Umbilical cord (tissue), 2 donors: ENCODE results near the gene PPP1R13B. TPM values are rescaled to one million over a fixed set of nuclear protein-coding genes. Genes with fewer than 3 reads are reported as not detected.
"Not testable (repeated sequence)": the region's sequence is repeated elsewhere in the genome, so short reads cannot be mapped to it uniquely, and the experiment has no call there.

Source experiments
- DNase-seq: peaks from one replicate; pipeline ENCODE4 v3.0.0-alpha.2; 2015; ENCODE audit warnings: low spot score
- total RNA-seq: library from RNA; depleted of rRNA; stranded (reverse); fragments of >200 nt; gene quantifications from one replicate; pipeline ENCODE4 v1.2.3, GENCODE V29; 2014; ENCODE audit warnings: low replicate concordance; ENCODE audit not compliant: insufficient read depth

The PPP1R13B gene, protein sequence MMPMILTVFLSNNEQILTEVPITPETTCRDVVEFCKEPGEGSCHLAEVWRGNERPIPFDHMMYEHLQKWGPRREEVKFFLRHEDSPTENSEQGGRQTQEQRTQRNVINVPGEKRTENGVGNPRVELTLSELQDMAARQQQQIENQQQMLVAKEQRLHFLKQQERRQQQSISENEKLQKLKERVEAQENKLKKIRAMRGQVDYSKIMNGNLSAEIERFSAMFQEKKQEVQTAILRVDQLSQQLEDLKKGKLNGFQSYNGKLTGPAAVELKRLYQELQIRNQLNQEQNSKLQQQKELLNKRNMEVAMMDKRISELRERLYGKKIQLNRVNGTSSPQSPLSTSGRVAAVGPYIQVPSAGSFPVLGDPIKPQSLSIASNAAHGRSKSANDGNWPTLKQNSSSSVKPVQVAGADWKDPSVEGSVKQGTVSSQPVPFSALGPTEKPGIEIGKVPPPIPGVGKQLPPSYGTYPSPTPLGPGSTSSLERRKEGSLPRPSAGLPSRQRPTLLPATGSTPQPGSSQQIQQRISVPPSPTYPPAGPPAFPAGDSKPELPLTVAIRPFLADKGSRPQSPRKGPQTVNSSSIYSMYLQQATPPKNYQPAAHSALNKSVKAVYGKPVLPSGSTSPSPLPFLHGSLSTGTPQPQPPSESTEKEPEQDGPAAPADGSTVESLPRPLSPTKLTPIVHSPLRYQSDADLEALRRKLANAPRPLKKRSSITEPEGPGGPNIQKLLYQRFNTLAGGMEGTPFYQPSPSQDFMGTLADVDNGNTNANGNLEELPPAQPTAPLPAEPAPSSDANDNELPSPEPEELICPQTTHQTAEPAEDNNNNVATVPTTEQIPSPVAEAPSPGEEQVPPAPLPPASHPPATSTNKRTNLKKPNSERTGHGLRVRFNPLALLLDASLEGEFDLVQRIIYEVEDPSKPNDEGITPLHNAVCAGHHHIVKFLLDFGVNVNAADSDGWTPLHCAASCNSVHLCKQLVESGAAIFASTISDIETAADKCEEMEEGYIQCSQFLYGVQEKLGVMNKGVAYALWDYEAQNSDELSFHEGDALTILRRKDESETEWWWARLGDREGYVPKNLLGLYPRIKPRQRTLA
- total RNA-seq = 3.4 TPM

DNA sequence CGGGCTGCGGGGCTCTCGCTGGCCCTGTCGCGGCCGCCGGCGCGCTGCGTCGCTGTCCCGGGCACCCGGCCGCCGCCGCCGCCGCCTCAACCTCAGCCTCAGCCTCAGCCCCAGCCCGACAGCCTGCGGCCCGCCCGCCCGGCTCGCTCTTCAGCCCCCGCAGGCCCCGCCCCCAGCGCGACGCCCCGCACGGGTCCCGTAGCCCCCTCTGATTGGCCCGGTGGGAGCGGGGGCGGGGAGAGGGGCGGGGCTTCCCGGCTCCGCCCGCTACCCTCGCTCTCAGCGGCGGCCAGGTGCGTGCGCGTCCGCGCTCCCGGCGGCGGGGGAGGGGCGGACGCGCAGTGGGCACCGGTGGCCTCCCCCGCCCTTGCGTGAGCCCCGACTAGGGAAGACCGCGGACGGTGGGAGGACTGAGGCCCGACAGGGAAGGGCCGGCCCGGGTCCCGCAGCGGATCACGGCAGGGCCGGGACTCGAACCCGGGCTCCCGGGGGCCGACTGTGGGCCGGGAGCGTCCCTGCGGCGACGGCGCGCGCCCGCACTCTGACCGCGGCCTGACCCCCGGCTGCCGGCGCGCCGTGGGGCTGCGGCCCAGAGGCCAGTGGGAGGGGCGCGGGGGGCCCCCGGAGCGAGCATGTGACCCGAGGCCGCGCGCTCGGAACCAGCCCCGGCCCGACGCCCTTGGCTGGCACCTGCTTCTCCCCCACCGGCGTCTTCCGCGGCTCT, at the start of gene PPP1R13B:
Gene PPP1R13B (minus strand): TSS at position 125 of the 724 bp plus-strand sequence. CDS start 268 bp downstream, outside the sequence.
- peak; percentile 90 for DNase-seq

DNA sequence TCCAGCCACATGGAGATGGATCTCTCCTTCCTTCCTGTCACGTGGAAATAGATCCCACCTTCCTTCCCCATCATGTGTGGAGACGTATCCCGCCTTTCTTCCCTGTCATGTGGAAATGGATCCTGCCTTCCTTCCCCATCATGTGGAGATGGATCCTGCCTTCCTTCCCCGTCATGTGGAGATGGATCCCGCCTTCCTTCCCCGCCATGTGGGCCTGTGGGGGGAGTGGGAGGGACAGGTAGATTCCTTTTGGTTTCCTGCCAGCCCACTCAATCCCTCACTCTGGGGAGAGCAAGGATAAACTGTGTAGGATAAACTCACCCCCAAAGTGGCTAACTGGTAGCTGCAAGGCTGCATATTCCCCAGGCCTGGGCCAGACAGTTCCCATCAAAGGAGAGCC, 49.2 kb upstream of the PPP1R13B start:
- no peak for DNase-seq

DNA sequence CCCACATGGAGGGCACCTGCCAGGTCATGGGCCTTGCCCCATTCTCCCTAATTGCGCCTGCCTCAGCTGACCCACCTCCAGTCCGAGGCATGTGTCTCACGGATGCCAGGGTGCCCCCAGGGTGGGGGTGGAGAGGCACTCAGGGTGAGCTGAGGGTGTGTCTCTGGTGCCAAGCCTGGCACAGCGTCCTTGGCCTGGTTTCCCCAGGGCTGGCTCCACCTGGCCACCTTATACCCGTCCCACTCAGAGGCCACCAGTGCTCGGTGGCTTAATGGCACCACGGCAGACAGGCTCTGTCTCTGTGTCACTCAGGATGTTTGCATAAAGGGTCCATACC, 47.3 kb upstream of the PPP1R13B start:
- no peak for DNase-seq

DNA sequence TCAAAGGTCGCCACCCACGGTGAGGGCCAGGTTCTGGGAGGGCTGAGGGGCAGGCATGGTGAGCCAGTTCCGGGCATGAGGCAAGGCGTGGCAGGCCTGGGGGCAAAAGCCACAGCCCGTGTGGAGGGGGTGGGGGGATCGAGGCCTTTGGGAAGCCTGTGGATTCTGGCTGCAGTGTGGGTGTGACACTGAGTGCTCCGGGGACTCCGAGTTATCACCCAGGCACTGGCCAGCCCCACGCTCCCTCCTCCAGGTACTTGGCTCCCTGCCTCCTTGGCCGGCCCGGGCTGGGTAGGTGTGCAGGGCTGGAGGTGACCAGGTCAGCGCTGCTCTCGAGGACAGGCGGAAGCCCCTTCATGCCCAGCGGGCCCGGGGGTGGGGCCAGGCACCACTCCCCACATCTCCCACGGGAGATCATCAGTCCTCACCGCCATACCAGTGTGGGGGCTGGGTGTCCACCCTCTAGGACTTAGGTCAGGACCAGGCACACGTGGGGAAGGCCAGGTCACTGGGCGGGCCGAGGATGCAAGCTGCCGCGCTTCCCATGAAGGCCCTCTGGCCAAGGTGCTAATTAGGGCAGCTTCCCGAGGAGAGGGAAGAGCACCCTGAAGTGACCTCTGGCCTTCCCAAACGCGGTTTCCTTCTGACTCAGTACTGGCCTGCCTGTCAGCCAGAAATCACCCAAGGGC, 46.8 kb upstream of the PPP1R13B start:
- no peak for DNase-seq

DNA sequence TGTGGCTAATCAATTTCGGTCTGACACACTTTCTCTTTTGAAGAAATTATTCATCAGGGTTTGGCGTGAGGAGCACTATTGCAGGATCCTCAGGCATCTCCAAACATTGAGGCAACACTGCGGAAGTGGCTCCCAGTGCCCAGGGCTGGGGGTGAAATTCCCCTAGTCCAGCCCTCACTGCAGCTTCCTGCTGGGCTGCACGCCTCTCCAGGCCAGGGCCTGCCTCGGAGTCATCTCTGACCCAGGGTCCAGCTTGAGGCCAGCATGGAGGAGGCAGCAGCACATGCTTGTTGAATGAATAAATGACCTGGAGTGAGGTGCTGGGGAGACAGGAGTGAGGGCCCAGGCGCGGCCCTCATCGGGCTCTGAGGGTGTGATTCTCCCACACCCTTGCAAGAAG, 44.9 kb upstream of the PPP1R13B start:
- DNase-seq = no peak

DNA sequence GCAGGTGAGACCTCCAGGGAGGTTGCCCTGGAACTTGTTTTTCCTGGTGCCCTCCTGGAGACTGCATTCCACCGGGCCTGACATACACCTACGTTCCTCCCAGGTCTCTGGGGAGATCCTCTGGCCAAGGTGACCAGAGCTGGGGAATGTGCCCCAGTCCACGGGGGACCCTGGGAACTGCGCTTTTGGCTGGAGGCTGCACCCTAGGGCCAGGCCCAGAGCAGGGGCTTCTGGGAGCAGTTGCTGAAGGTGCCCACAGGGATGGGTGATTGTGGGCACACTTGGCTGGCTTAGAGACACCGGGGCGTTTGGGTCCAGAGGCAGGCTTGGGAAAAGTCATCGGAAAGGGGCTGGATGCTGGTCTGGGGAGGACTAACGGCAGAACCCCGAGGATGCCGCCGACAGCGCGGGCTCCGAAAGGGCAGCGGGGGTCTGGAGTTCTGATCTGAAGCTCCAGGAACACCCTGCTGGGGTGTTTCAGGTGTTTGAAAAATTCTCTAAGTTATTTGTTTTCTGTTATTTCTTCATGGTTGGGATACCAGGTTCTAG, 44.4 kb upstream of the PPP1R13B start:
- no peak for DNase-seq

DNA sequence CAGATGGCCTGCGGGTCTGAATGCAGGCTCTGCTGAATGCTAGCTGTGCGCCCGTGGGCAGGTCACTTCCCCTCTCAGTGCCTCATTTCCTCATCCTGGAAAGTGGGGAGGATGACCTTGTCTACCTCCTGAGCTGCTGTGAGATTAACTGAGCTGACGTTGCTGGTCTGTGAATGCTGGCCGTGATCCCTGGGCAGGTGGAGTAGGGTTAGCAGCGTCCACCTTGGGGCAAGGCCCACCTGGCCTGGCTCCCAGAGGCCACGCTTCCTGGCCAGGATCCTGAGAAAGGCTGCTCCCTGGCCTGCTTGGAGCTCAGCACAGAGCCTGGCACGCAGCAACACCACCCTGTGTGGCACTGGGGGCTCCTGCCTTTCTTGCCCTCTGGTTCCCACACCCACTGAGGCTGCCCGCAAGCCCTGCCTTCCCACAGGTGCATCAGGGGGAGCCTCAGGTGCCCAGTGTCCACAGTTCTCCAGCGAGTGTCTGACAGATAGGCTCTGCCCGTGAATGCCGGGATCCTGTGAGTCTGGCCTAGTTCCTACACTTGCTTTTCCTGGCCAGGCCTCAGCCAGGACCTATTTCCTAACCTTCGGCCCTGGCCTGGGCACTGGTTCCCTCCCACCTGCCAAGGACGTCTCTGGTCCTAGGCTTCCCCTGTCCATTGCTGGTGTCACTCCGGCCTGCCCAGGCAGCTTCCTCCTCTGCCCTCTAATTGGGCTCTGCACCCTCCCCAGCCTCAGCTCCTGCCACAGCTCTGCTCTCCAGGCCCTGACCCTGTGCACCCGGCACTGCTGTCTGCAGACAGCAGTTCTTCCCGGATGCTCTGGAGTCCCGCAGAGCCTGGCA, 43.7 kb upstream of the PPP1R13B start:
- DNase-seq = no peak

DNA sequence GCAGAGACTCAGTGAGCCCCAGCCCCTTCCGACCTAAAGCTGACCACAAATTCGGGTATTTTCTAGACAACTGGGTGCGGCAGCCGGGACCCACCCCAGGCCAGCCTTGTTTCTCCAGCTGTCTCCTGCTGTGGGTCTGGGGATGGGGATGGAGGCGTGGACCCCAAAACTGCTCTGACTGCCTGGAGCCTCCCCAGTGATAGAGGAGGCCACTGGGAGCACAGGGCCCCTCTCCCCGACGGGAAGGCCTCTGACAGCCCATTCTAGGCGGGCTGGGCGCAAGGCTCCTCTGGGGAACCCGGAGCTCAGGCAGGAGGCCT, 42.6 kb upstream of the PPP1R13B start:
- DNase-seq = no peak

DNA sequence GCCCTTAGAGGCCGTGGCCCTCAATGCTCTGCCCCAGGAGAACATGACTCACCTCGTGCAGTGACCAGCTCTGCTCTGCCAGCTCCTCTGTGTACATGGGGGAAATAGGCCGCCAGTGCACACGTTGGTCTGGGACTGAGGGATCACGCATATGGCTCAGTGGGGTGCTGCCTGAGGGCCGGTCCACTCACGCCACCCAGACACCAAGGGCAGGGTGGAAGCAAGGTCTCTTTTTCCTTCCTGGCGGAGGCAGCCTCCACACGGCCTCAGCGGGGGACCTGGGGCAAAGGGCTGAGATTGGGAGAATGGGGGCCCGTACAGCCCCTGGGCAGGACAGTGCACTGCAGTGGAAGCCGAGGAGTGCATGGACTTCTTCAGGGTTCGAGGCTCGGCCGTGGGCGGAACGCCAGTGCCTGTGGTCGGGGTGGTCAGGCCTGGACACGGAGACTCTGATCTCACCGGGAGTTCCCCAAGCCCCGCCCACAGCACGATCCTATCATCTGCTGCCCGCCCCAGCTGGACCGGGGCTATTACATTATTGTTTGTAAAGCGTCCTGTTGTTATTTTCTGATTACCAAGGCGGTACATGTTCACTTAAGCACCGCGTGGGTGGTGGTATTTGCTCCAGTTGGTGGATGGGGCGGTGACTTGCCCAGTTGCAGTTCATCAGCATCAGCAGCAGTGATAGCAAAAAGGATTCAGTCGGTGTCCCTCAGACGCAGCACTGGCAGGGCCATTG, 42.1 kb upstream of the PPP1R13B start:
- no peak for DNase-seq

DNA sequence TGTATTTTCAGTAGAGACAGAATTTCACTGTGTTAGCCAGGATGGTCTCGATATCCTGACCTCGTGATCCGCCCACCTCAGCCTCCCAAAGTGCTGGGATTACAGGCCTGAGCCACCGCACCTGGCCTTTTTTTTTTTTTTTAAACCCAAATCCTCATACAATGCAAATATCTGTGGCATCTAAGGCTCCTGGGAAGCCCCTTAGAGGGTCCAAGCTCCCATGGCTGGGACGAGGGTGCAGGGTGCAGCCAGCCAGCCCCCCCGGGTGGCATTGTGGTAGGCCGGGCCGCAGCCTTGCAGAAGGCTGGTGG, 41.6 kb upstream of the PPP1R13B start:
- DNase-seq = not testable (repeated sequence)

DNA sequence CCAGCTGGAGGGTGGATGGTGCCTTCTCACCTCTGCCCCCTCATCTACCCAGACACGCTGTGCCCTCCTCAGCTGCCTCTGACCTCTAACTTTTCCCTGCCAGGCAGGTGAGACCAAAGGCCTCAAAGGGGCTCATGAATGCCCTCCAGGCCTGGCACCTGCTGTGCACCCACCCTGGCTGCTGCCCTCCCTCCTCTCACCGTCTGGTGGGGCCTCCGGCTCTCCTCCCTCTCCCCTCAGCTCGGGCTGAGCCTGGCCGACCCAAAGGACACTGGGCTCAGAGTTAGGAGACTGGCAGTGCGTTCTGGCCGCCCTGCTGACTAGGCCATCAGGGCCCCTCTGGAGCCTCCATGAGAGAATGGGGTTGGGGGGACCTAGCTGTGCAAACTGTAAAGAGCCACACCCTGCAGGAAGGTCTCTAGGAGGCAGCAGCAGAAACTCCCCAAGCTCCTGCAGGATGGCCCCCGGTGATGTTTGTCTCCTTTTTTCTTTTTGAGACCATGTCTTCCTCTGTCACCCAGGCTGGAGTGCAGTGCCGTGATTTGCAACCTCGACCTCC, 40.3 kb upstream of the PPP1R13B start:
- no peak for DNase-seq

DNA sequence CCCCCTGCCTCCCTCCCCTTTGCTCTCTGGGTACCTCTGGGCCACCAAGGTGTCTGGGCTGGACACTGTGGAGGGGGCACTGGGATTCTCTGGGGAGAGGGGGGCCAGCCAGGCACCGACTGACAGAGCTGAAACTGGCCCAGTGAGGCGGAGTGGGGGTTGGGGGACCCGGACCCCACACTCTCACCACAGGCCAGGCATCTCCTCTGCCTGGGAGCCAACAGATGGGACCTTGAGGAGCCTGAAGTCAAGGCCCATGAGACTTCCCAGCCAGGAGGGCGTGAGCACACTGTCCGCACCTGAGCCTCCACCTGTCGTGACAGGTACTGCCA, 39.8 kb upstream of the PPP1R13B start:
- no peak for DNase-seq

DNA sequence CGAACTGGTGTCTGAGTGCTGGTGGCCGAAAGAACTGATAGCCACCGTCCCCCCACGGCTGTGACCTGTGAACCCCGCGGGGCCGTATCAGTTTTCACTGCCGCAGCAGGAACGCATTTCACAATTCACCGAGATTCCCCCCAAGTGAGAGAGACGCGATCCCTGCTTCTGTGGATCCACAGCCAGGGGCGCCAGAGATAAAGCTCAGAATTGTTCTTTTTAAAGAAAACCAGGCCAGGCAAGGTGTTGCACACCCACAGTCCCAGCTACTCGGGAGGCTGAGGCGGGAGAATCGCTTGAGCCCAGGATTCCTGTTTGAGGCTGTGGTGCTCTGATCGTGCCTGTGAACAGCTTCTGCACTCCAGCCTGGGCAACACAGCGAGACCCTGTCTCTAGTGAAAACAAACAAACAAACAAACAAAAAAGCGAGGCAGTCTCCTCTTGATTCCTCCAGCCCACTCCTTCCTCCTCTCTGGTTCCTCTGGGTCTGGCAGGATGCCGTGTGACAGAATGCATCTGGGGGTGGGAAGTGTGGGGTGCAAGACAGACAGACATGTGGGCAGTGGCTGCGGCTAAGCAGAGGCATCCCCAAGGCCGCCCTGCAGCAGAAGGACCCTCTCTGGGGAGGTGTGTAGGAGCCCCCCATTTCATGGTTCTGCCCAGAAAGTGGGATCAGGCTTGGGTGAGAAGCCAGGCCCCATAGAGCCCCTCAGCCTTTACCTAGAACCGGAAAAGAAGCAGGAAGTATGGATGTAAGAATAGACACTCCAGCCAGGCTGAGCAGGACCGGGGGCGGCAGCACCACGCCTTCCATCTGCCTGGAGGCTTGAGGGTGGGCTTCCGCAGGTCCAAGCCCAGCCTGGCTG, 39.2 kb upstream of the PPP1R13B start:
- no peak for DNase-seq

DNA sequence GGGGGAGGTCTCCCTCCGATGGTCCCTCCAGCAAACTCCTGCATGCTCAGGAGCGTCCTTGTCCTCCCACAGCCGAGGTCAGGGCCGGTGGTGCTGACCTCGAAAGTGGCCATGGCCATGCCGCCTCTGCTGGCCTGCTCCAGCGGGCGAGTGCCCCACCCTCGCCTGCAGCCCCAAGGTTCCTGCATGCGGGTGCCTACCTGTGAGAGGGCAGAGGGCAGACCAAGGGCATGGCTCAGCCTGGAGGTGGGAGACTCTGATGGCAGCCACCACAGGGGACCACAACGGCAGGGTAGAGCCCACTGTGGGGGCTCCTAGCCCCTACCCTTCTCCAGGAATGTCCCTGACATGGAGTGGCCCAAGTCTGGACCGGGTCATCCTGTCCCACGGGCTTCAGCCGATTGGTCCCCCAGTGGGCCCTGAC, 38.1 kb upstream of the PPP1R13B start:
- no peak for DNase-seq

DNA sequence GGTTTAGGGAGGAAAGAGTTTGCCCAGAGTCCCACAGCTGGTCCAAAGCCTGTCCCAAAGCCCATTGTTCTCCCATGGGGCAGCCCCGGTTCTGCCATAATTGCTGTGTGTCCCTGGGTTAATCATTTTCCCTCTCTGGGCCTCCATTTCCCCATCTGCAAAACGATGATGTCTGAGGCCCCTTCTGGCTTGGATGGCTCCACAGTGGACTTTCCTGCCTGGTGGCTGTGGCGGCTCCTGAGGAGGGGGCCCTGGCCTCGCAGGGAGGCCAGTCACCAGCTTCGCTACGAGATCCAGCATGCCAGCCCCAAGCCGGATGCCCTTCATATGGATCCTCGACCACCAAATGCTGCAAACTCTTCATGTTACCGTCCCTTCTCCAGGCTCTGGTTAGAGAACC, 37.5 kb upstream of the PPP1R13B start:
- DNase-seq = no peak

DNA sequence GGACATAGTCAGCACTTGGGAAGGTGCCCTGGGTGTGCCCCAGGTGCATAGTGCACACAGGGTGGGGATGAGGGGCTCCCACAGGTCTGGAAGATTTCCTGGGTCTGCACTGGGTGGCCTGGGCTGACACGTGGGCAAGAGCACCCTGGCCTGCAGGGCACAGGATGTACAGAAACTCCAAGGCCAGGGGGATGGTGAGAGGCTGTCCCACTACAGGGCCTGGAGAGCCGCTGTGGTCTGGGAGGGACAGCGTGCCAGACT, 35.8 kb upstream of the PPP1R13B start:
- DNase-seq = no peak

DNA sequence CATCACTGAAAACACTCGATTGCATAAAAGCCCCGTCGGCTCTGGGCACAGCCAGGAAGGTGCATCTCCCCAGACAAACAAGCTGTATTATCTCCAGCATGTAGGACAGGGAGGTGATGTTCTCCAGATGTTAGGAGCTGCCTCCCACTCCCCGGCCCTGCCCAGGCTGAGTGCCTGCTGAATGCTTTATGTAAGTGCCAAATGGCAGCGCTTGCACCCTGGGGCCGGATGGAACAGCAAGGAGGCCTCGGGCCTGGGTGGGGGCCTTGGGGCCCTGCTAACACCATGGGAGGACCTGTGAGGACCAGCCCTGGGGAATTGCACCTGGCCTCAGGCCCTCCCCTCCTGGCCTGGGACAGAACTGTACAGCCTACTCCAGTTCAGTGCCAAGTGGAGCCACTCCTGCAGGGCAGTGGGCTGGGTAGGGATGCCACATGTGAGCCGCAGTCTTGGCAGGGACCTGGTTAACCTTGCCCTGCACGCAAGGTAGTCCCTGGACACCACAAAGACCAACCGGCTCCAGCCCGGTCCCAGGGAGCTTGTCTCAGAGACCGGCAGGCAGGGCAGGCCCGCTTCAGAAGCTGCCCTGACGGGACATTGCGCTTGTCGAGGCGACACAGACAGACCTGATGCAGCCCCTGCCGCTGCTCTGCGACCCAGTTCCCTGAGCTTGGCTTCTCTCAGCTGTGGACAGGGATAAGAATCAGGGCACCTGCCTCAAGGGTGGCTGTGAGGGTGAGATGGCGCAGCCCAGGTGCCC, 35.3 kb upstream of the PPP1R13B start:
- DNase-seq = peak; percentile 84
